ENCODE data around the gene AFF3. TPM values are rescaled to one million over a fixed set of nuclear protein-coding genes. Genes with fewer than 3 reads are reported as not detected.

Gene AFF3
- total RNA-seq, 1 experiment from 2014 or later, result 0.22 TPM

GRCh38 chr2:99576775-99577174 is 565.6 kb downstream of the AFF3 start:
- Histone ChIP-seq H2BK120ac (ENCODE audit: low read depth, low read length, poor library complexity, severe bottlenecking) (no peak overlapping the region), H3K18ac (ENCODE audit: insufficient read length, low read depth, low read length) (no peak overlapping the region), H2AK5ac (ENCODE audit: insufficient read length, low read length) (no peak overlapping the region), H2BK20ac (ENCODE audit: low read depth, low read length, poor library complexity, severe bottlenecking) (no peak overlapping the region), H3K4me2 (ENCODE audit: insufficient read depth, insufficient read length, low read length) (no peak overlapping the region), H3K9me3 (ENCODE audit: control insufficient read depth, low read depth, low read length) (no peaks in the 10 kb centered on the region), H3K27ac (ENCODE audit: insufficient read length, low read depth, low read length) (no peak overlapping the region), H3K79me1 (ENCODE audit: insufficient read depth, low read depth, low read length, poor library complexity, severe bottlenecking) (no peaks in the 10 kb centered on the region), H3K23me2 (ENCODE audit: insufficient read length, low read depth, low read length, poor library complexity, severe bottlenecking) (no peaks in the 10 kb centered on the region), H3K56ac (ENCODE audit: insufficient read length, low read depth, low read length) (no peak overlapping the region), H4K91ac (ENCODE audit: insufficient read length, low read depth, low read length) (no peak overlapping the region), H3K27me3 (ENCODE audit: insufficient read depth, low read length) (no peaks in the 10 kb centered on the region), H3K14ac (ENCODE audit: insufficient read depth, low read length) (no peak overlapping the region), H3K4ac (ENCODE audit: low read depth, low read length) (no peak overlapping the region), H2BK12ac (ENCODE audit: insufficient read length, low read depth, low read length) (no peak overlapping the region), H4K8ac (replicated peaks; ENCODE audit: insufficient read length, low read depth, low read length) (peak overlapping the region; percentile 43), H3K4me1 (ENCODE audit: insufficient read depth, low read length) (no peaks in the 10 kb centered on the region; the same call in 1 of the 2 replicates), H3K23ac (ENCODE audit: insufficient read length, low read depth, low read length) (no peak overlapping the region), H2AFZ (ENCODE audit: low read length) (no peak overlapping the region), H4K20me1 (ENCODE audit: control insufficient read depth, insufficient read depth, insufficient read length) (no peaks in the 10 kb centered on the region), H4K5ac (ENCODE audit: insufficient read length, low read depth, low read length) (no peak overlapping the region), H3T11ph (ENCODE audit: low read length) (no peak overlapping the region), H3K9ac (ENCODE audit: extremely low read depth, insufficient read length, low read length) (no peak overlapping the region), H3K79me2 (ENCODE audit: insufficient read depth, low read length) (no peaks in the 10 kb centered on the region), H2BK15ac (ENCODE audit: low read depth, low read length) (no peak overlapping the region), H2BK5ac (ENCODE audit: insufficient read length, low read length) (no peak overlapping the region)
- TF ChIP-seq CTCF (conservative IDR thresholded peaks at IDR 0.05), result no peak
- WGBS (ENCODE audit: extremely low coverage, insufficient read length, low lambda C conversion rate), result no CpG with 5 or more reads among the region's 3 CpGs
- Mint-ChIP-seq H3K27ac (no peak overlapping the region), H3K4me1 (peaks cover 19 to 20% of the 10 kb centered on the region in 2 experiments), H3K4me3 (no peak overlapping the region), H3K36me3 (ENCODE audit: insufficient read depth in 1 of 3, low read depth in 3 of 3) (no peaks in the 10 kb centered on the region), H3K27me3 (ENCODE audit: low read depth) (no peaks in the 10 kb centered on the region), H3K9me3 (no peaks in the 10 kb centered on the region)
- DNase-seq, result no peak
